Panc1 (cell line): ENCODE measurements around the gene RBBP5. TPM values are rescaled to one million over a fixed set of nuclear protein-coding genes. Genes with fewer than 3 reads are reported as not detected.

Experiments
- ATAC-seq: fragments of 200-7000 bp; cut with Tn5 transposase; 2 replicates; pipeline ENCODE4 v1.9.1; 2020; ENCODE audit warnings: mild to moderate bottlenecking, moderate library complexity
- BruUV-seq: library from RNA; stranded (reverse); fragments of 400-500 nt; replicated peaks from 2 replicates; lab custom pipeline; 2021; lab: Mats Ljungman, UMichigan
- CTCF ChIA-PET: fragments of 300-600 bp; sonication (Branson Sonifier 250); formaldehyde crosslinking; loops from one replicate; lab custom pipeline; 2022; ENCODE audit warnings: antibody characterized with exemption; lab: Charles Lee
- POLR2A ChIA-PET: fragments of 300-600 bp; sonication (Branson Sonifier 250); formaldehyde crosslinking; loops from one replicate; lab custom pipeline; 2022; ENCODE audit warnings: antibody characterized with exemption; lab: Charles Lee
- DNase-seq: peaks from one replicate; pipeline ENCODE4 v3.0.0-alpha.2; 2010; ENCODE audit warnings: low read depth, low spot score
- H3K27ac ChIP-seq: 2 replicates; pipeline ENCODE4 v1.5.1; 2011; ENCODE audit warnings: mild to moderate bottlenecking, low read length, inconsistent platforms
- H3K27me3 ChIP-seq: fragments of 200-500 bp; sonication (Bioruptor generic); 2 replicates; pipeline ENCODE4 v1.6.0; 2014; ENCODE audit warnings: low read length, inconsistent platforms; ENCODE audit not compliant: control insufficient read depth, insufficient read depth
- H3K36me3 ChIP-seq: fragments of 200-500 bp; sonication (Bioruptor generic); 2 replicates; pipeline ENCODE4 v1.5.1; 2014; ENCODE audit warnings: inconsistent platforms, mild to moderate bottlenecking, low read length, moderate library complexity; ENCODE audit not compliant: control insufficient read depth, insufficient read depth
- H3K4me1 ChIP-seq: 2 replicates; pipeline ENCODE4 v1.5.1; 2011; ENCODE audit warnings: inconsistent platforms, mild to moderate bottlenecking, low read length, moderate library complexity; ENCODE audit not compliant: control insufficient read depth, insufficient read depth
- H3K4me3 ChIP-seq, 2 experiments: 2 replicates each; pipeline ENCODE4 v1.5.1; 2011 to 2012; ENCODE audit warnings: low read depth in 2 of 2, low read length in 2 of 2, mild to moderate bottlenecking in 2 of 2, inconsistent platforms in 1 of 2, moderate library complexity in 1 of 2
- H3K9me3 ChIP-seq: fragments of 200-500 bp; sonication (Bioruptor generic); 2 replicates; pipeline ENCODE4 v1.5.1; 2014; ENCODE audit warnings: low read depth, mild to moderate bottlenecking, inconsistent platforms, low read length, moderate library complexity; ENCODE audit not compliant: control insufficient read depth, insufficient read depth
- POLR2AphosphoS5 ChIP-seq: IDR thresholded peaks from 2 replicates; pipeline ENCODE4 v1.6.1; 2012; ENCODE audit warnings: mild to moderate bottlenecking, low read depth, low read length, moderate library complexity
- SIN3A ChIP-seq: IDR thresholded peaks from 2 replicates; pipeline ENCODE4 v1.6.1; 2012; ENCODE audit warnings: low read depth, mild to moderate bottlenecking, low read length, moderate library complexity, borderline replicate concordance; ENCODE audit not compliant: insufficient read depth
- TCF7L2 ChIP-seq: IDR thresholded peaks from 2 replicates; pipeline ENCODE4 v1.6.1; 2011; ENCODE audit warnings: mild to moderate bottlenecking, low read depth, low read length, inconsistent platforms
- in situ Hi-C: cut with HindIII; loops from 2 replicates; pipeline ENCODE4 v1.10.0; 2016; ENCODE audit warnings: low sequenced_read_pairs, low pct_unique_long_range_greater_than_20kb
- intact Hi-C: fragments of 100-400 bp; cut with micrococcal nuclease; formaldehyde crosslinking; loops from one replicate; pipeline ENCODE4 v1.10.0; 2022; ENCODE audit not compliant: unreplicated experiment
- total RNA-seq: library from RNA; stranded (reverse); gene quantifications from one replicate; pipeline ENCODE4 v1.2.1, GENCODE V29; 2021; ENCODE audit not compliant: unreplicated experiment
- TF ChIP-seq, protein P1 (sequence below): fragments of 450-650 bp; IDR thresholded peaks from 2 replicates; pipeline ENCODE4 v1.5.1; 2017; ENCODE audit warnings: mild to moderate bottlenecking
- TF ChIP-seq, protein P2 (sequence below), 2 experiments: IDR thresholded peaks; 2 replicates each; pipeline ENCODE4 v1.6.1; 2011 to 2012; ENCODE audit warnings: low read depth in 2 of 2, control low read depth in 1 of 2, low read length in 1 of 2, mild to moderate bottlenecking in 1 of 2, moderate library complexity in 1 of 2; ENCODE audit not compliant: insufficient read depth in 1 of 2

RBBP5 gene
- total RNA-seq, 1 experiment from 2014 or later: 22.2 TPM

- H3K27ac ChIP-seq: no peak overlapping the region
- POLR2A ChIA-PET: no interaction called here
- no TSS peak for BruUV-seq
- H3K4me1 ChIP-seq: no peaks in the 10 kb centered on the region
- intact Hi-C loops: no loop called here
- ATAC-seq (no peak), DNase-seq (no peak)
- in situ Hi-C loops: no loop called here
- no peak overlapping the region for H3K4me3 ChIP-seq
- no peaks in the 10 kb centered on the region for H3K9me3 ChIP-seq
- TF ChIP-seq POLR2AphosphoS5: no peak
- TF ChIP-seq, protein P1, sequence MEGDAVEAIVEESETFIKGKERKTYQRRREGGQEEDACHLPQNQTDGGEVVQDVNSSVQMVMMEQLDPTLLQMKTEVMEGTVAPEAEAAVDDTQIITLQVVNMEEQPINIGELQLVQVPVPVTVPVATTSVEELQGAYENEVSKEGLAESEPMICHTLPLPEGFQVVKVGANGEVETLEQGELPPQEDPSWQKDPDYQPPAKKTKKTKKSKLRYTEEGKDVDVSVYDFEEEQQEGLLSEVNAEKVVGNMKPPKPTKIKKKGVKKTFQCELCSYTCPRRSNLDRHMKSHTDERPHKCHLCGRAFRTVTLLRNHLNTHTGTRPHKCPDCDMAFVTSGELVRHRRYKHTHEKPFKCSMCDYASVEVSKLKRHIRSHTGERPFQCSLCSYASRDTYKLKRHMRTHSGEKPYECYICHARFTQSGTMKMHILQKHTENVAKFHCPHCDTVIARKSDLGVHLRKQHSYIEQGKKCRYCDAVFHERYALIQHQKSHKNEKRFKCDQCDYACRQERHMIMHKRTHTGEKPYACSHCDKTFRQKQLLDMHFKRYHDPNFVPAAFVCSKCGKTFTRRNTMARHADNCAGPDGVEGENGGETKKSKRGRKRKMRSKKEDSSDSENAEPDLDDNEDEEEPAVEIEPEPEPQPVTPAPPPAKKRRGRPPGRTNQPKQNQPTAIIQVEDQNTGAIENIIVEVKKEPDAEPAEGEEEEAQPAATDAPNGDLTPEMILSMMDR: no peak
- TF ChIP-seq, protein P2, sequence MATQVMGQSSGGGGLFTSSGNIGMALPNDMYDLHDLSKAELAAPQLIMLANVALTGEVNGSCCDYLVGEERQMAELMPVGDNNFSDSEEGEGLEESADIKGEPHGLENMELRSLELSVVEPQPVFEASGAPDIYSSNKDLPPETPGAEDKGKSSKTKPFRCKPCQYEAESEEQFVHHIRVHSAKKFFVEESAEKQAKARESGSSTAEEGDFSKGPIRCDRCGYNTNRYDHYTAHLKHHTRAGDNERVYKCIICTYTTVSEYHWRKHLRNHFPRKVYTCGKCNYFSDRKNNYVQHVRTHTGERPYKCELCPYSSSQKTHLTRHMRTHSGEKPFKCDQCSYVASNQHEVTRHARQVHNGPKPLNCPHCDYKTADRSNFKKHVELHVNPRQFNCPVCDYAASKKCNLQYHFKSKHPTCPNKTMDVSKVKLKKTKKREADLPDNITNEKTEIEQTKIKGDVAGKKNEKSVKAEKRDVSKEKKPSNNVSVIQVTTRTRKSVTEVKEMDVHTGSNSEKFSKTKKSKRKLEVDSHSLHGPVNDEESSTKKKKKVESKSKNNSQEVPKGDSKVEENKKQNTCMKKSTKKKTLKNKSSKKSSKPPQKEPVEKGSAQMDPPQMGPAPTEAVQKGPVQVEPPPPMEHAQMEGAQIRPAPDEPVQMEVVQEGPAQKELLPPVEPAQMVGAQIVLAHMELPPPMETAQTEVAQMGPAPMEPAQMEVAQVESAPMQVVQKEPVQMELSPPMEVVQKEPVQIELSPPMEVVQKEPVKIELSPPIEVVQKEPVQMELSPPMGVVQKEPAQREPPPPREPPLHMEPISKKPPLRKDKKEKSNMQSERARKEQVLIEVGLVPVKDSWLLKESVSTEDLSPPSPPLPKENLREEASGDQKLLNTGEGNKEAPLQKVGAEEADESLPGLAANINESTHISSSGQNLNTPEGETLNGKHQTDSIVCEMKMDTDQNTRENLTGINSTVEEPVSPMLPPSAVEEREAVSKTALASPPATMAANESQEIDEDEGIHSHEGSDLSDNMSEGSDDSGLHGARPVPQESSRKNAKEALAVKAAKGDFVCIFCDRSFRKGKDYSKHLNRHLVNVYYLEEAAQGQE (IDR thresholded peaks at IDR 0.05; ENCODE audit: insufficient read depth in 1 of 2, low read depth in 2 of 2, low read length in 1 of 2): peak in 1 of 2 experiments; percentile 59; a peak in 2 of 4 replicates
- no peaks in the 10 kb centered on the region; the same call in 1 of the 2 replicates for H3K27me3 ChIP-seq
- no peaks in the 10 kb centered on the region for H3K36me3 ChIP-seq
- CTCF ChIA-PET: no interaction called here
Observed at GRCh38 chr1:205054013-205054412, 67.8 kb downstream of the RBBP5 start.

DNA sequence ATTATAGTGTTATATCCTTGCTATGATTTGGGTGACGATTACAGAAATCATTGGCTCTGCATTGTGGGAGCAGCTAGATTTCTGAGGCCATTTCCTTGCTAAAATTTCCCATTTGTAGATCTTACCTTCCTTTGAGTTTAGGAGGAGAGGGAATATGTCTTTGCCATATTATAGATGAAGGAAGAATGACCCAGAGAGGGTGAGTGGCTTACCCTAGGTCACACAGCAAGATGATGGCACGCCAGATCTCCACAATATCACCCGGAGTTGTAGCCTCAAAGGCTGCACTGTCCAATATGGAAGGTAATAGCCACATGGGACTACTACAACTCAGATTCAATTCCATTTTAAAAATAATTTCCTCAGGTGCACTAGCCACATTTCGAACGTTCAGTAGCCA, 68.5 kb downstream of the RBBP5 start:
- ChIA-PET CTCF (no interaction called here), POLR2A (no interaction called here)
- H3K9me3 ChIP-seq: no peaks in the 10 kb centered on the region
- TF ChIP-seq SIN3A: no peak
- no peak for TF ChIP-seq TCF7L2
- no peak for TF ChIP-seq POLR2AphosphoS5
- TF ChIP-seq, protein P1: no peak
- TF ChIP-seq, protein P2 (IDR thresholded peaks at IDR 0.05; ENCODE audit: insufficient read depth in 1 of 2, low read depth in 2 of 2, low read length in 1 of 2): no peak
- DNase-seq: no peak
- BruUV-seq: no TSS peak
- no peaks in the 10 kb centered on the region for H3K4me1 ChIP-seq
- intact Hi-C loops: no loop called here
- H3K36me3 ChIP-seq: no peaks in the 10 kb centered on the region
- no peak for ATAC-seq
- H3K27ac ChIP-seq: no peak overlapping the region
- no peak overlapping the region for H3K4me3 ChIP-seq
- in situ Hi-C loops: no loop called here
- H3K27me3 ChIP-seq: no peaks in the 10 kb centered on the region; the same call in 1 of the 2 replicates
